SH-SY5Y (cell line): ENCODE data around the gene RALY.

ENCODE experiments used
- GATA2 ChIP-seq: IDR thresholded peaks from 2 replicates; pipeline ENCODE4 v1.6.1; 2011; ENCODE audit warnings: mild to moderate bottlenecking, low read depth, low read length
- GATA3 ChIP-seq: IDR thresholded peaks from 2 replicates; pipeline ENCODE4 v1.6.1; 2011; ENCODE audit warnings: low read depth, mild to moderate bottlenecking, low read length, moderate library complexity

- TF ChIP-seq GATA2 (no peak), GATA3 (no peak)
These were observed 75.8 kb downstream of the RALY start for GRCh38 chr20:34069341-34070078.
